Kidney epithelial cell (primary cell): ENCODE data around the gene WFDC12. TPM values are rescaled to one million over a fixed set of nuclear protein-coding genes. Genes with fewer than 3 reads are reported as not detected.

ENCODE experiments used
- DNase-seq: peaks from one replicate; pipeline ENCODE4 v3.0.0-alpha.2; 2010; ENCODE audit warnings: low read depth
- H3K27me3 ChIP-seq: 2 replicates; pipeline ENCODE4 v1.6.0; 2011; ENCODE audit warnings: low read length; ENCODE audit not compliant: control insufficient read depth, insufficient read depth
- H3K36me3 ChIP-seq: 2 replicates; pipeline ENCODE4 v1.5.1; 2011; ENCODE audit warnings: low read length; ENCODE audit not compliant: control insufficient read depth, insufficient read depth
- H3K4me3 ChIP-seq: 2 replicates; pipeline ENCODE4 v1.5.1; 2011; ENCODE audit warnings: low read depth, mild to moderate bottlenecking, control low read depth, low read length
- total RNA-seq: library from RNA; depleted of rRNA; stranded (reverse); fragments of >200 nt; gene quantifications from 2 replicates; pipeline ENCODE4 v1.2.3, GENCODE V29; 2015
- TF ChIP-seq, protein P1 (sequence below): IDR thresholded peaks from 2 replicates; pipeline ENCODE4 v1.5.1; 2011; ENCODE audit warnings: mild to moderate bottlenecking, moderate library complexity, low read length, control low read depth, inconsistent platforms; ENCODE audit not compliant: insufficient read depth, poor library complexity, severe bottlenecking

Gene WFDC12
- total RNA-seq, 1 donor from 2014 or later, result not detected

GRCh38 chr20:45077559-45077958 lies 46.7 kb downstream of the WFDC12 start:
- Histone ChIP-seq H3K4me3 (no peak overlapping the region), H3K27me3 (no peaks in the 10 kb centered on the region), H3K36me3 (peaks cover 1% of the 10 kb centered on the region)
- no peak for DNase-seq
- TF ChIP-seq, protein P1, sequence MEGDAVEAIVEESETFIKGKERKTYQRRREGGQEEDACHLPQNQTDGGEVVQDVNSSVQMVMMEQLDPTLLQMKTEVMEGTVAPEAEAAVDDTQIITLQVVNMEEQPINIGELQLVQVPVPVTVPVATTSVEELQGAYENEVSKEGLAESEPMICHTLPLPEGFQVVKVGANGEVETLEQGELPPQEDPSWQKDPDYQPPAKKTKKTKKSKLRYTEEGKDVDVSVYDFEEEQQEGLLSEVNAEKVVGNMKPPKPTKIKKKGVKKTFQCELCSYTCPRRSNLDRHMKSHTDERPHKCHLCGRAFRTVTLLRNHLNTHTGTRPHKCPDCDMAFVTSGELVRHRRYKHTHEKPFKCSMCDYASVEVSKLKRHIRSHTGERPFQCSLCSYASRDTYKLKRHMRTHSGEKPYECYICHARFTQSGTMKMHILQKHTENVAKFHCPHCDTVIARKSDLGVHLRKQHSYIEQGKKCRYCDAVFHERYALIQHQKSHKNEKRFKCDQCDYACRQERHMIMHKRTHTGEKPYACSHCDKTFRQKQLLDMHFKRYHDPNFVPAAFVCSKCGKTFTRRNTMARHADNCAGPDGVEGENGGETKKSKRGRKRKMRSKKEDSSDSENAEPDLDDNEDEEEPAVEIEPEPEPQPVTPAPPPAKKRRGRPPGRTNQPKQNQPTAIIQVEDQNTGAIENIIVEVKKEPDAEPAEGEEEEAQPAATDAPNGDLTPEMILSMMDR, result no peak

Other genes with a start within 250 kb of the WFDC12 start
- gene YWHAB, start 238.8 kb downstream of the WFDC12 start, total RNA-seq, result 165 and 179 TPM in 2 replicates
- gene PABPC1L, start 214.4 kb downstream of the WFDC12 start, total RNA-seq, result 15.7 and 27.2 TPM in 2 replicates
- 62.3 and 72.9 TPM in 2 replicates for gene TOMM34, start 164.1 kb downstream of the WFDC12 start, total RNA-seq
- 20.1 and 27.1 TPM in 2 replicates for gene STK4, start 158.0 kb downstream of the WFDC12 start, total RNA-seq
- gene KCNS1, start 23.3 kb downstream of the WFDC12 start, total RNA-seq, result 4.3 and 6.9 TPM in 2 replicates
- gene WFDC5, start 9.3 kb downstream of the WFDC12 start, total RNA-seq, result 1.0 TPM in 1 of 2 replicates, not detected in the other
- gene PI3, start 50.4 kb upstream of the WFDC12 start, total RNA-seq, result not detected in 2 replicates
- gene SEMG1, start 82.6 kb upstream of the WFDC12 start, total RNA-seq, result not detected in 2 replicates
- gene SEMG2, start 96.9 kb upstream of the WFDC12 start, total RNA-seq, result not detected in 2 replicates
- gene SLPI, start 130.1 kb upstream of the WFDC12 start, total RNA-seq, result 88.0 and 99.5 TPM in 2 replicates
- not detected in 2 replicates for gene RBPJL, start 182.4 kb upstream of the WFDC12 start, total RNA-seq
- gene MATN4, start 183.8 kb upstream of the WFDC12 start, total RNA-seq, result not detected in 2 replicates
- 155 and 175 TPM in 2 replicates for gene SDC4, start 224.0 kb upstream of the WFDC12 start, total RNA-seq
- gene SYS1, start 238.7 kb upstream of the WFDC12 start, total RNA-seq, result 54.3 and 55.2 TPM in 2 replicates